Effector memory CD8-positive, alpha-beta T cell (primary cell): ENCODE results near the gene KRT13.
A peak's percentile ranks its signal among the peaks of the same experiment; 100 is the strongest.

Experiments used
- ATAC-seq: fragments of 150-1000 bp; cut with Tn5 transposase; replicated peaks from 2 replicates; pipeline ENCODE4 v1.10.0; 2021; ENCODE audit warnings: mild to moderate bottlenecking, moderate library complexity
- DNase-seq, 3 experiments: peaks; one replicate each; pipeline ENCODE4 v3.0.0; 2021
- H3K27ac Mint-ChIP-seq, 2 donors: one replicate each; pipeline ENCODE4 v1.8.0; 2022; ENCODE audit warnings: mild to moderate bottlenecking in 2 of 2, mixed read lengths in 2 of 2, moderate library complexity in 2 of 2
- H3K27me3 Mint-ChIP-seq, 2 donors: one replicate each; pipeline ENCODE4 v1.8.0; 2022; ENCODE audit warnings: mixed read lengths in 2 of 2
- H3K36me3 Mint-ChIP-seq: one replicate; pipeline ENCODE4 v1.8.0; 2022; ENCODE audit warnings: mild to moderate bottlenecking, moderate library complexity, mixed read lengths; ENCODE audit not compliant: insufficient read depth
- H3K4me1 Mint-ChIP-seq, 2 donors: one replicate each; pipeline ENCODE4 v1.8.0; 2022; ENCODE audit warnings: low read depth in 2 of 2, mixed read lengths in 2 of 2
- H3K4me3 Mint-ChIP-seq, 2 donors: one replicate each; pipeline ENCODE4 v1.8.0; 2022; ENCODE audit warnings: mild to moderate bottlenecking in 2 of 2, mixed read lengths in 2 of 2, moderate library complexity in 2 of 2
- H3K9me3 Mint-ChIP-seq, 2 donors: one replicate each; pipeline ENCODE4 v1.8.0; 2022; ENCODE audit warnings: mixed read lengths in 2 of 2

The KRT13 gene

GRCh38 chr17:41533613-41534012 is 28.2 kb upstream of the KRT13 start:
- DNase-seq (no peak), ATAC-seq (no peak)
- no peaks in the 10 kb centered on the region for H3K36me3 Mint-ChIP-seq
- H3K27me3 Mint-ChIP-seq = peaks cover 69 to 96% of the 10 kb centered on the region in 2 donors
- H3K27ac Mint-ChIP-seq = no peak overlapping the region
- no peaks in the 10 kb centered on the region for H3K9me3 Mint-ChIP-seq
- peaks cover 0 to 4% of the 10 kb centered on the region in 2 donors for H3K4me1 Mint-ChIP-seq
- H3K4me3 Mint-ChIP-seq = no peak overlapping the region

GRCh38 chr17:41532947-41533570 is 27.6 kb upstream of the KRT13 start:
- DNase-seq = no peak
- Mint-ChIP-seq H3K4me3 (no peak overlapping the region), H3K36me3 (no peaks in the 10 kb centered on the region), H3K9me3 (no peaks in the 10 kb centered on the region), H3K27me3 (peaks cover 74 to 98% of the 10 kb centered on the region in 2 donors), H3K27ac (no peak overlapping the region), H3K4me1 (peaks cover 3 to 4% of the 10 kb centered on the region in 2 donors)
- ATAC-seq = no peak

GRCh38 chr17:41531993-41532392 is 26.6 kb upstream of the KRT13 start:
- DNase-seq = no peak
- H3K9me3 Mint-ChIP-seq = no peaks in the 10 kb centered on the region
- no peak for ATAC-seq
- H3K36me3 Mint-ChIP-seq = no peaks in the 10 kb centered on the region
- no peak overlapping the region for H3K27ac Mint-ChIP-seq
- H3K4me3 Mint-ChIP-seq = no peak overlapping the region
- H3K27me3 Mint-ChIP-seq = peaks cover 78 to 99% of the 10 kb centered on the region in 2 donors
- peaks cover 8 to 9% of the 10 kb centered on the region in 2 donors for H3K4me1 Mint-ChIP-seq

GRCh38 chr17:41530062-41531048 is 24.9 kb upstream of the KRT13 start:
- Mint-ChIP-seq H3K36me3 (no peaks in the 10 kb centered on the region), H3K9me3 (no peaks in the 10 kb centered on the region), H3K4me1 (peaks cover 8 to 9% of the 10 kb centered on the region in 2 donors), H3K27ac (no peak overlapping the region), H3K27me3 (peaks cover 77 to 96% of the 10 kb centered on the region in 2 donors), H3K4me3 (no peak overlapping the region)
- ATAC-seq (no peak), DNase-seq (no peak)

GRCh38 chr17:41529491-41529915 is 24.1 kb upstream of the KRT13 start:
- Mint-ChIP-seq H3K27me3 (peaks cover 69 to 96% of the 10 kb centered on the region in 2 donors), H3K36me3 (no peaks in the 10 kb centered on the region), H3K4me3 (peak overlapping the region in 1 of 2 donors; percentile 65), H3K4me1 (peaks cover 8 to 9% of the 10 kb centered on the region in 2 donors), H3K27ac (no peak overlapping the region), H3K9me3 (no peaks in the 10 kb centered on the region)
- DNase-seq (no peak), ATAC-seq (no peak)

GRCh38 chr17:41528959-41529353 is 23.5 kb upstream of the KRT13 start:
- H3K4me3 Mint-ChIP-seq = peak overlapping the region; percentile 52 to 65
- DNase-seq (no peak), ATAC-seq (no peak)
- H3K27me3 Mint-ChIP-seq = peaks cover 68 to 97% of the 10 kb centered on the region in 2 donors
- H3K36me3 Mint-ChIP-seq = no peaks in the 10 kb centered on the region
- peaks cover 8 to 9% of the 10 kb centered on the region in 2 donors for H3K4me1 Mint-ChIP-seq
- H3K9me3 Mint-ChIP-seq = no peaks in the 10 kb centered on the region
- H3K27ac Mint-ChIP-seq = no peak overlapping the region

- peaks cover 8 to 9% of the 10 kb centered on the region in 2 donors for H3K4me1 Mint-ChIP-seq
- no peaks in the 10 kb centered on the region for H3K36me3 Mint-ChIP-seq
- no peak for ATAC-seq
- no peak for DNase-seq
- H3K9me3 Mint-ChIP-seq = no peaks in the 10 kb centered on the region
- no peak overlapping the region for H3K27ac Mint-ChIP-seq
- peak overlapping the region; percentile 52 to 65 for H3K4me3 Mint-ChIP-seq
- H3K27me3 Mint-ChIP-seq = peaks cover 53 to 89% of the 10 kb centered on the region in 2 donors
Measured at GRCh38 chr17:41527063-41528023, 21.9 kb upstream of the KRT13 start.

GRCh38 chr17:41524261-41524660 is 18.8 kb upstream of the KRT13 start:
- ATAC-seq (no peak), DNase-seq (no peak)
- Mint-ChIP-seq H3K36me3 (no peaks in the 10 kb centered on the region), H3K4me3 (no peak overlapping the region), H3K9me3 (no peaks in the 10 kb centered on the region), H3K4me1 (peaks cover 8 to 9% of the 10 kb centered on the region in 2 donors), H3K27ac (no peak overlapping the region), H3K27me3 (peaks cover 34 to 84% of the 10 kb centered on the region in 2 donors)

GRCh38 chr17:41523787-41524186 is 18.4 kb upstream of the KRT13 start:
- Mint-ChIP-seq H3K4me1 (peaks cover 5 to 8% of the 10 kb centered on the region in 2 donors), H3K4me3 (no peak overlapping the region), H3K27me3 (peaks cover 34 to 84% of the 10 kb centered on the region in 2 donors), H3K9me3 (no peaks in the 10 kb centered on the region), H3K36me3 (no peaks in the 10 kb centered on the region), H3K27ac (no peak overlapping the region)
- DNase-seq = no peak
- no peak for ATAC-seq

- no peaks in the 10 kb centered on the region for H3K9me3 Mint-ChIP-seq
- H3K27ac Mint-ChIP-seq = peak overlapping the region in 1 of 2 donors; percentile 11
- ATAC-seq = no peak
- no peaks in the 10 kb centered on the region for H3K36me3 Mint-ChIP-seq
- H3K4me1 Mint-ChIP-seq = peaks cover 5% of the 10 kb centered on the region in 2 donors
- DNase-seq = no peak
- H3K27me3 Mint-ChIP-seq = peaks cover 34 to 84% of the 10 kb centered on the region in 2 donors
- H3K4me3 Mint-ChIP-seq = no peak overlapping the region
Measured at GRCh38 chr17:41523225-41523593, 17.8 kb upstream of the KRT13 start.

- H3K36me3 Mint-ChIP-seq = no peaks in the 10 kb centered on the region
- H3K4me1 Mint-ChIP-seq = peaks cover 2 to 5% of the 10 kb centered on the region in 2 donors
- H3K4me3 Mint-ChIP-seq = no peak overlapping the region
- peak overlapping the region; percentile 11 to 12 for H3K27ac Mint-ChIP-seq
- peaks cover 34 to 84% of the 10 kb centered on the region in 2 donors for H3K27me3 Mint-ChIP-seq
- H3K9me3 Mint-ChIP-seq = no peaks in the 10 kb centered on the region
- ATAC-seq (no peak), DNase-seq (no peak)
Measured at GRCh38 chr17:41522301-41523224, 17.2 kb upstream of the KRT13 start.

- Mint-ChIP-seq H3K4me3 (no peak overlapping the region), H3K9me3 (no peaks in the 10 kb centered on the region), H3K27ac (peak overlapping the region in 1 of 2 donors; percentile 12), H3K36me3 (no peaks in the 10 kb centered on the region), H3K27me3 (peaks cover 31 to 84% of the 10 kb centered on the region in 2 donors), H3K4me1 (no peaks in the 10 kb centered on the region)
- DNase-seq (no peak), ATAC-seq (no peak)
Measured at GRCh38 chr17:41521574-41522261, 16.3 kb upstream of the KRT13 start.
